Peyer's patch (tissue), 4 donors: Measurements from ENCODE around the gene ALDH7A1.

ENCODE experiments used
- CTCF ChIP-seq, 6 experiments: fragments of 450-650 bp in 4 of 6; fragments of 200-600 bp in 2 of 6; sonication (generic) in 1 of 6; IDR thresholded peaks; one replicate each; pipeline ENCODE4 v1.5.1; 2017 to 2019; ENCODE audit warnings: antibody characterized with exemption in 6 of 6, mild to moderate bottlenecking in 3 of 6, moderate library complexity in 1 of 6
- POLR2A ChIP-seq, 2 donors: fragments of 450-650 bp; IDR thresholded peaks; one replicate each; pipeline ENCODE4 v1.5.1; 2017; ENCODE audit warnings: antibody characterized with exemption in 2 of 2, mild to moderate bottlenecking in 2 of 2, moderate library complexity in 2 of 2

- TF ChIP-seq CTCF (IDR thresholded peaks at IDR 0.05): peak; percentile 27 to 72 (median 61)
- peak in 1 of 2 donors; percentile 8 for TF ChIP-seq POLR2A (IDR thresholded peaks at IDR 0.05)
Observed at GRCh38 chr5:126600631-126601511, 5.9 kb upstream of the ALDH7A1 start, which contains the start of gene PHAX.
